HEK293 (cell line): Measurements from ENCODE around the gene PBX2.
"Not testable (repeated sequence)": the region's sequence is repeated elsewhere in the genome, so short reads cannot be mapped to it uniquely, and the experiment has no call there.

Experiments used
- CTCF ChIA-PET: fragments of 350-600 bp; formaldehyde crosslinking; extraction: SDS; loops from one replicate; lab custom pipeline; 2021; ENCODE audit warnings: antibody characterized with exemption; lab: Yijun Ruan, JAX
- POLR2A ChIA-PET: fragments of 300-600 bp; formaldehyde crosslinking; extraction: SDS; loops from one replicate; lab custom pipeline; 2020; ENCODE audit warnings: antibody characterized with exemption, inconsistent platforms; lab: Yijun Ruan, JAX
- H3K27ac ChIP-seq: fragments of 200-500 bp; sonication (Bioruptor generic); 2 replicates; pipeline ENCODE4 v1.5.1; 2014; ENCODE audit warnings: low read depth, low read length, control low read depth, inconsistent platforms; ENCODE audit errors: extremely low read depth
- H3K36me3 ChIP-seq, 2 experiments: fragments of 200-500 bp in 1 of 2; sonication (Bioruptor generic) in 1 of 2; 1 replicate in 1 of 2; 2 replicates in 1 of 2; pipeline ENCODE4 v1.5.1; 2014 to 2017; ENCODE audit warnings: inconsistent platforms in 2 of 2, low read length in 2 of 2; ENCODE audit not compliant: control insufficient read depth in 2 of 2, insufficient read depth in 1 of 2
- H3K4me1 ChIP-seq: fragments of 200-500 bp; sonication (Bioruptor generic); 2 replicates; pipeline ENCODE4 v1.5.1; 2014; ENCODE audit warnings: mild to moderate bottlenecking, low read length, inconsistent platforms; ENCODE audit not compliant: control insufficient read depth, insufficient read depth
- H3K4me3 ChIP-seq: 2 replicates; pipeline ENCODE4 v1.5.1; 2011; ENCODE audit warnings: low read depth, mild to moderate bottlenecking, control low read depth, low read length, moderate library complexity
- H3K9me3 ChIP-seq: fragments of 200-500 bp; sonication (Bioruptor generic); 2 replicates; pipeline ENCODE4 v1.5.1; 2014; ENCODE audit warnings: low read depth, low read length, inconsistent platforms; ENCODE audit not compliant: control insufficient read depth, insufficient read depth
- AEBP2 ChIP-seq: fragments of 450-650 bp; formaldehyde crosslinking; IDR thresholded peaks from 2 replicates; pipeline ENCODE4 v1.5.1; 2016; ENCODE audit warnings: missing biosample characterization, missing genetic modification characterization, borderline replicate concordance
- BCL6B ChIP-seq: fragments of 450-650 bp; formaldehyde crosslinking; IDR thresholded peaks from 2 replicates; pipeline ENCODE4 v1.5.1; 2017; ENCODE audit warnings: missing biosample characterization, missing genetic modification characterization
- GLI4 ChIP-seq: fragments of 450-650 bp; formaldehyde crosslinking; IDR thresholded peaks from 2 replicates; pipeline ENCODE4 v1.5.1; 2016; ENCODE audit warnings: missing biosample characterization, missing genetic modification characterization
- HOXA7 ChIP-seq: sonication (generic); formaldehyde crosslinking; IDR thresholded peaks from 2 replicates; pipeline ENCODE4 v1.8.1; 2022; ENCODE audit warnings: missing genetic modification reagents, borderline replicate concordance
- KLF9 ChIP-seq: fragments of 450-650 bp; formaldehyde crosslinking; IDR thresholded peaks from 2 replicates; pipeline ENCODE4 v1.5.1; 2016; ENCODE audit warnings: missing biosample characterization, missing genetic modification characterization, low read depth
- OSR2 ChIP-seq: fragments of 450-650 bp; formaldehyde crosslinking; IDR thresholded peaks from 2 replicates; pipeline ENCODE4 v1.5.1; 2016; ENCODE audit warnings: missing biosample characterization, missing genetic modification characterization
- SP2 ChIP-seq: fragments of 450-650 bp; formaldehyde crosslinking; IDR thresholded peaks from 2 replicates; pipeline ENCODE4 v1.5.1; 2016; ENCODE audit warnings: missing biosample characterization, missing genetic modification characterization
- ZBTB11 ChIP-seq: fragments of 450-650 bp; formaldehyde crosslinking; conservative IDR thresholded peaks from 2 replicates; pipeline ENCODE4 v1.5.1; 2016; ENCODE audit warnings: low read depth, missing biosample characterization, missing genetic modification characterization
- ZBTB6 ChIP-seq: fragments of 450-650 bp; formaldehyde crosslinking; IDR thresholded peaks from 2 replicates; pipeline ENCODE4 v1.5.1; 2017; ENCODE audit warnings: missing biosample characterization, missing genetic modification characterization
- ZFP37 ChIP-seq: fragments of 450-650 bp; formaldehyde crosslinking; IDR thresholded peaks from 2 replicates; pipeline ENCODE4 v1.5.1; 2016; ENCODE audit warnings: missing biosample characterization, missing genetic modification characterization
- ZNF18 ChIP-seq: fragments of 450-650 bp; formaldehyde crosslinking; IDR thresholded peaks from 2 replicates; pipeline ENCODE4 v1.5.1; 2016; ENCODE audit warnings: missing biosample characterization, missing genetic modification characterization
- ZNF223 ChIP-seq: fragments of 450-650 bp; formaldehyde crosslinking; IDR thresholded peaks from 2 replicates; pipeline ENCODE4 v1.5.1; 2016; ENCODE audit warnings: missing biosample characterization, missing genetic modification characterization
- ZNF239 ChIP-seq: fragments of 450-650 bp; formaldehyde crosslinking; IDR thresholded peaks from 2 replicates; pipeline ENCODE4 v1.5.1; 2016; ENCODE audit warnings: missing biosample characterization, missing genetic modification characterization
- ZNF433 ChIP-seq: fragments of 450-650 bp; formaldehyde crosslinking; IDR thresholded peaks from 2 replicates; pipeline ENCODE4 v1.5.1; 2016; ENCODE audit warnings: missing biosample characterization, missing genetic modification characterization, low read depth
- ZNF501 ChIP-seq: fragments of 450-650 bp; formaldehyde crosslinking; IDR thresholded peaks from 2 replicates; pipeline ENCODE4 v1.5.1; 2016; ENCODE audit warnings: missing biosample characterization, missing genetic modification characterization
- ZNF629 ChIP-seq: fragments of 450-650 bp; formaldehyde crosslinking; IDR thresholded peaks from 2 replicates; pipeline ENCODE4 v1.5.1; 2017; ENCODE audit warnings: missing biosample characterization, missing genetic modification characterization
- ZNF658 ChIP-seq: fragments of 450-650 bp; formaldehyde crosslinking; IDR thresholded peaks from 2 replicates; pipeline ENCODE4; 2016; ENCODE audit warnings: missing biosample characterization, missing genetic modification characterization
- ZNF76 ChIP-seq: fragments of 450-650 bp; formaldehyde crosslinking; IDR thresholded peaks from 2 replicates; pipeline ENCODE4; 2016; ENCODE audit warnings: low read depth, missing biosample characterization, missing genetic modification characterization, borderline replicate concordance
- ZNF791 ChIP-seq: fragments of 450-650 bp; formaldehyde crosslinking; IDR thresholded peaks from 2 replicates; pipeline ENCODE4 v1.5.1; 2016; ENCODE audit warnings: missing biosample characterization, missing genetic modification characterization

Gene PBX2

GRCh38 chr6:32193096-32193495, 3.1 kb upstream of the PBX2 start:
- not testable (repeated sequence) for H3K27ac ChIP-seq, H3K4me3 ChIP-seq, H3K36me3 ChIP-seq, H3K9me3 ChIP-seq
- H3K4me1 ChIP-seq, result peaks cover 10% of the 10 kb centered on the region
- POLR2A ChIA-PET, result interaction anchor here (1.2 kb wide), 2 partner anchors 10 to 16 kb away, joined by 3 to 9 read pairs; no protein-coding TSS in a partner anchor
- CTCF ChIA-PET, result interaction anchor here (0.6 to 1.5 kb wide), 7 partner anchors 12 to 548 kb away, joined by 3 to 7 read pairs (median 3); no protein-coding TSS in a partner anchor

- H3K4me3 ChIP-seq, result no peak within 1 kb of the TSS
- POLR2A ChIA-PET, result interaction anchor here (1.2 kb wide), 2 partner anchors 11 to 15 kb away, joined by 3 to 9 read pairs; no protein-coding TSS in a partner anchor
- CTCF ChIA-PET, result interaction anchor here (0.6 to 1.5 kb wide), 7 partner anchors 12 to 548 kb away, joined by 3 to 7 read pairs (median 3); no protein-coding TSS in a partner anchor
- peaks cover 10% of the 10 kb centered on the region for H3K4me1 ChIP-seq
- H3K36me3 ChIP-seq, result peaks cover 0 to 9% of the 10 kb centered on the region in 2 experiments; a peak in 1 of 3 replicates
- H3K27ac ChIP-seq, result no peak within 1 kb of the TSS
- H3K9me3 ChIP-seq, result no peaks in the 10 kb centered on the region
- TF ChIP-seq ZBTB11 (tag by site-specific recombination) (peak; percentile 72), SP2 (tag by site-specific recombination) (peak; percentile 56), ZNF658 (no peak)
Observed at GRCh38 chr6:32192608-32193039, 2.6 kb upstream of the PBX2 start, which contains the start of gene GPSM3. GPSM3 (minus strand) TSS chr6:32192643; CDS start chr6:32192513, 130 bp downstream.

- Histone ChIP-seq H3K4me3 (no peak overlapping the region), H3K27ac (no peak overlapping the region), H3K4me1 (peaks cover 10% of the 10 kb centered on the region), H3K9me3 (no peaks in the 10 kb centered on the region), H3K36me3 (peaks cover 0 to 16% of the 10 kb centered on the region in 2 experiments; a peak in 1 of 3 replicates)
- ChIA-PET POLR2A (interaction anchor here (1.2 to 2.2 kb wide), 3 partner anchors 11 to 15 kb away, joined by 3 to 18 read pairs (median 9); no protein-coding TSS in a partner anchor), CTCF (interaction anchor here (1.0 to 1.5 kb wide), 4 partner anchors 23 to 73 kb away, joined by 3 to 7 read pairs (median 4); no protein-coding TSS in a partner anchor)
- TF ChIP-seq ZNF629 (tag by site-specific recombination) (no peak), HOXA7 (CRISPR knock-in tag) (no peak), ZNF223 (tag by site-specific recombination) (no peak), GLI4 (no peak), ZBTB6 (tag by site-specific recombination) (no peak), ZNF791 (tag by site-specific recombination) (no peak), ZNF239 (no peak), ZNF433 (no peak), BCL6B (no peak), AEBP2 (tag by site-specific recombination) (no peak), ZNF501 (tag by site-specific recombination) (no peak), OSR2 (tag by site-specific recombination) (no peak), KLF9 (tag by site-specific recombination) (no peak), ZFP37 (tag by site-specific recombination) (no peak), ZNF76 (tag by site-specific recombination) (no peak), ZNF18 (no peak)
Observed at GRCh38 chr6:32191696-32192607, 1.9 kb upstream of the PBX2 start.
